Caco-2 (cell line): ENCODE results near the gene HK1. TPM values are rescaled to one million over a fixed set of nuclear protein-coding genes. Genes with fewer than 3 reads are reported as not detected.

ENCODE experiments used
- BruUV-seq: library from RNA; stranded (reverse); fragments of 400-500 nt; replicated peaks from 2 replicates; lab custom pipeline; 2021; lab: Mats Ljungman, UMichigan
- CTCF ChIA-PET: fragments of 300-600 bp; sonication (Branson Sonifier 250); formaldehyde crosslinking; loops from one replicate; lab custom pipeline; 2022; ENCODE audit warnings: antibody characterized with exemption; lab: Charles Lee
- POLR2A ChIA-PET: fragments of 300-600 bp; sonication (Branson Sonifier 250); formaldehyde crosslinking; loops from one replicate; lab custom pipeline; 2022; ENCODE audit warnings: antibody characterized with exemption; lab: Charles Lee
- DNase-seq, 2 experiments: peaks; one replicate each; pipeline versions ENCODE4 v3.0.0 to v3.0.0-alpha.2; 2020 to 2022
- H3K27me3 ChIP-seq: replicated peaks from 2 replicates; pipeline ENCODE4 v1.6.0; 2011; ENCODE audit warnings: low read length; ENCODE audit not compliant: control insufficient read depth, insufficient read depth
- H3K36me3 ChIP-seq: 2 replicates; pipeline ENCODE4 v1.5.1; 2011; ENCODE audit warnings: low read length; ENCODE audit not compliant: control insufficient read depth, insufficient read depth
- H3K4me1 ChIP-seq: fragments of 250-450 bp; sonication (Bioruptor Pico); 2 replicates; pipeline ENCODE4 v1.5.1; 2020; ENCODE audit warnings: mild to moderate bottlenecking
- H3K4me3 ChIP-seq: 2 replicates; pipeline ENCODE4 v1.5.1; 2011; ENCODE audit warnings: low read depth, mild to moderate bottlenecking, control low read depth, low read length
- H3K9me3 ChIP-seq: fragments of 250-450 bp; sonication (Bioruptor Pico); 2 replicates; pipeline ENCODE4 v1.5.1; 2020; ENCODE audit warnings: mild to moderate bottlenecking, moderate library complexity
- H3K27ac Mint-ChIP-seq: one replicate; pipeline ENCODE4 v1.8.0; 2022; ENCODE audit warnings: mixed read lengths; ENCODE audit not compliant: unreplicated experiment
- H3K27me3 Mint-ChIP-seq: one replicate; pipeline ENCODE4 v1.8.0; 2022; ENCODE audit warnings: mixed read lengths; ENCODE audit not compliant: insufficient read depth, unreplicated experiment
- H3K36me3 Mint-ChIP-seq: one replicate; pipeline ENCODE4 v1.8.0; 2022; ENCODE audit warnings: mild to moderate bottlenecking, mixed read lengths; ENCODE audit not compliant: insufficient read depth, unreplicated experiment
- H3K4me1 Mint-ChIP-seq: one replicate; pipeline ENCODE4 v1.8.0; 2022; ENCODE audit warnings: low read depth, mixed read lengths; ENCODE audit not compliant: unreplicated experiment
- H3K4me3 Mint-ChIP-seq: one replicate; pipeline ENCODE4 v1.8.0; 2022; ENCODE audit warnings: mild to moderate bottlenecking, moderate library complexity, mixed read lengths; ENCODE audit not compliant: unreplicated experiment
- H3K9me3 Mint-ChIP-seq: one replicate; pipeline ENCODE4 v1.8.0; 2022; ENCODE audit warnings: mixed read lengths; ENCODE audit not compliant: unreplicated experiment
- intact Hi-C: fragments of 100-400 bp; cut with micrococcal nuclease; formaldehyde crosslinking; loops from one replicate; pipeline ENCODE4 v1.10.0; 2022; ENCODE audit not compliant: unreplicated experiment
- total RNA-seq: library from RNA; stranded (reverse); gene quantifications from 2 replicates; pipeline ENCODE4 v1.2.3, GENCODE V29; 2022
- TF ChIP-seq, protein P1 (sequence below), 2 experiments: fragments of 200-600 bp in 1 of 2; IDR thresholded peaks; 1 replicate in 1 of 2; 2 replicates in 1 of 2; pipeline versions ENCODE4 v1.5.1 to v1.8.0; 2011 to 2022; ENCODE audit warnings: antibody characterized with exemption in 1 of 2, control low read depth in 1 of 2, inconsistent platforms in 1 of 2, low read depth in 1 of 2, low read length in 1 of 2, mild to moderate bottlenecking in 1 of 2, moderate library complexity in 1 of 2; ENCODE audit not compliant: insufficient read depth in 1 of 2, severe bottlenecking in 1 of 2, unreplicated experiment in 1 of 2

HK1 gene
- total RNA-seq, 1 experiment from 2014 or later = 35.4 TPM

DNA sequence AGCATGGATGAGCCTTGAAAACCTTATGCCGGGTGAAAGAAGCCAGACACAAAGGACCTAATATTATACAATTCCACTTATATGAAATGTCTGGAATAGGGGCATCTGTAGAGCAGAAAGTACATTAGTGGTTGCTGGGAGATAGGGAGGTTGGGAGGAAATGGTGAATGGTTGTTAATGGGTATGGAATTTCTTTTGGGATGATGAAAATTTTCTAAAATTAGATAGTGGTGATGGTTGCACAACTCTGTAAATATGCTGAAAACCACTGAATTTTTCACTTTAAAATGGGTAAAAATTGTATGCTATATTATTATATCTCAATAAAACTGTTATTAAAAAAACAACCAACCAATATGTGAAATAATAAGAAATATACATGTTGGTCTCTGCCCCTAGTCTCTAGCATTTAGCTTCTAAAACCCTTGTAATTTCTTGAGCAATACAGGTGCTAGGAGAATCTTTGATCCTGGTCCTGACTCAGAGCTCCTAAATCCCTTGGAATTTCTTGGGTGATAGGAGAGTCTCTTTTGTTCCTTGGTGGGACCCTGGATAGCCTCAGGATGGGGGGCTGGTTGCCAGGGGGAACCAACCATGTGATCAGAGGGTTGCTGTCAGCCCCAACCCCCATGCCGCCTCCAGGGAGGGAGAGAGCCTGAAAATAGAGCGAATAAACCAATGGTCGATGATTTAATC is 74.4 kb downstream of the HK1 start:
- Histone ChIP-seq H3K4me3 (no peak overlapping the region), H3K27me3 (no peaks in the 10 kb centered on the region), H3K36me3 (no peaks in the 10 kb centered on the region), H3K9me3 (0 out of 2 replicates have a peak, but pooled peaks cover 2% of the 10 kb centered on the region), H3K4me1 (peaks cover 15% of the 10 kb centered on the region)
- peaks cover 8% of the 10 kb centered on the region for H3K36me3 Mint-ChIP-seq
- H3K4me3 Mint-ChIP-seq = peak overlapping the region; percentile 16
- H3K4me1 Mint-ChIP-seq = peaks cover 29% of the 10 kb centered on the region
- intact Hi-C loops = loop anchor here (1.0 kb wide), 2 partner anchors 8 to 19 kb away; no protein-coding TSS in a partner anchor
- no TSS peak for BruUV-seq
- H3K27ac Mint-ChIP-seq = peak overlapping the region; percentile 93
- ChIA-PET CTCF (interaction anchor here (1.2 to 1.5 kb wide), 3 partner anchors 12 to 56 kb away, joined by 4 to 6 read pairs (median 5); no protein-coding TSS in a partner anchor), POLR2A (interaction anchor here (0.6 kb wide), 1 partner anchor 10 kb away, joined by 3 read pairs; no protein-coding TSS in a partner anchor)
- H3K9me3 Mint-ChIP-seq = no peaks in the 10 kb centered on the region
- DNase-seq = peak in 1 of 2 experiments; percentile 61
- TF ChIP-seq, protein P1, sequence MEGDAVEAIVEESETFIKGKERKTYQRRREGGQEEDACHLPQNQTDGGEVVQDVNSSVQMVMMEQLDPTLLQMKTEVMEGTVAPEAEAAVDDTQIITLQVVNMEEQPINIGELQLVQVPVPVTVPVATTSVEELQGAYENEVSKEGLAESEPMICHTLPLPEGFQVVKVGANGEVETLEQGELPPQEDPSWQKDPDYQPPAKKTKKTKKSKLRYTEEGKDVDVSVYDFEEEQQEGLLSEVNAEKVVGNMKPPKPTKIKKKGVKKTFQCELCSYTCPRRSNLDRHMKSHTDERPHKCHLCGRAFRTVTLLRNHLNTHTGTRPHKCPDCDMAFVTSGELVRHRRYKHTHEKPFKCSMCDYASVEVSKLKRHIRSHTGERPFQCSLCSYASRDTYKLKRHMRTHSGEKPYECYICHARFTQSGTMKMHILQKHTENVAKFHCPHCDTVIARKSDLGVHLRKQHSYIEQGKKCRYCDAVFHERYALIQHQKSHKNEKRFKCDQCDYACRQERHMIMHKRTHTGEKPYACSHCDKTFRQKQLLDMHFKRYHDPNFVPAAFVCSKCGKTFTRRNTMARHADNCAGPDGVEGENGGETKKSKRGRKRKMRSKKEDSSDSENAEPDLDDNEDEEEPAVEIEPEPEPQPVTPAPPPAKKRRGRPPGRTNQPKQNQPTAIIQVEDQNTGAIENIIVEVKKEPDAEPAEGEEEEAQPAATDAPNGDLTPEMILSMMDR (IDR thresholded peaks at IDR 0.05; ENCODE audit: insufficient read depth in 1 of 2, low read depth in 1 of 2, low read length in 1 of 2, severe bottlenecking in 1 of 2, unreplicated experiment in 1 of 2) = no peak
- no peaks in the 10 kb centered on the region for H3K27me3 Mint-ChIP-seq

DNA sequence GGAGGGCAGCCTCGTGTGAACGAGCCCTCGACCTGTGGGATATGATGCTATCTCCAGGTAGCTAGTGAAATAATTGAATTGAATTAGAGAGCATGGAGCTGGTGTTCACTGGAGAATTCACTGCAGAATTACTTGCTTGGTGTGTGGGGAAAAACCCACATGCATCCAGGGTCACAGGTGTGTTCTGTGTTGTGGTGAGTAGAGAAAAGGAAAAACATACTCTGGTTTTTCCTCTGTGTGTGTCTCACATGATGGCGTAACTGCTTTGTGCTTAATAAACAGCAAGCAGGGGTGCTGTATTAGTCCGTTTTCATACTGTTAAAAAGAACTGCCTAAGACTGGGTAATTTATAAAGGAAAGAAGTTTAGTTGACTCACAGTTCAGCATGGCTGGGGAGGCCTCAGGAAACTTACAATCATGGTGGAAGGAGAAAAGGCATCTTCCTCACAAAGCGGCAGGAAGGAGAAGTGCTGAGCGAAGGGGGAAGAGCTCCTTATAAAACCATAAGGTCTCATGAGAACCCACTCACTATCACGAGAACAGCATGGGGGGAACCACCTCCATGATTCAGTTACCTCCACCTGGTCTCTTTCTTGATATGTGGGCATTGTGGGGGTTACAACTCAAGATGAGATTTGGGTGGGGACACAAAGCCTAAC is 75.8 kb downstream of the HK1 start:
- Histone ChIP-seq H3K9me3 (0 out of 2 replicates have a peak, but pooled peaks cover 2% of the 10 kb centered on the region), H3K4me3 (no peak overlapping the region), H3K36me3 (no peaks in the 10 kb centered on the region), H3K4me1 (peaks cover 15% of the 10 kb centered on the region), H3K27me3 (no peaks in the 10 kb centered on the region)
- POLR2A ChIA-PET = interaction anchor here (0.6 kb wide), 1 partner anchor 1610 kb away, joined by 3 read pairs; no protein-coding TSS in a partner anchor
- intact Hi-C loops = loop anchor here (1.0 kb wide), 1 partner anchor 21 kb away; no protein-coding TSS in a partner anchor
- H3K4me1 Mint-ChIP-seq = peaks cover 22% of the 10 kb centered on the region
- H3K4me3 Mint-ChIP-seq = no peak overlapping the region
- no peaks in the 10 kb centered on the region for H3K9me3 Mint-ChIP-seq
- peak overlapping the region; percentile 93 for H3K27ac Mint-ChIP-seq
- peaks cover 8% of the 10 kb centered on the region for H3K36me3 Mint-ChIP-seq
- H3K27me3 Mint-ChIP-seq = no peaks in the 10 kb centered on the region
- TF ChIP-seq, protein P1 (IDR thresholded peaks at IDR 0.05; ENCODE audit: insufficient read depth in 1 of 2, low read depth in 1 of 2, low read length in 1 of 2, severe bottlenecking in 1 of 2, unreplicated experiment in 1 of 2) = no peak
- DNase-seq = no peak
- BruUV-seq = no TSS peak
- CTCF ChIA-PET = interaction anchor here (0.6 to 1.5 kb wide), 3 partner anchors 21 to 118 kb away, joined by 5 to 6 read pairs (median 6); no protein-coding TSS in a partner anchor

DNA sequence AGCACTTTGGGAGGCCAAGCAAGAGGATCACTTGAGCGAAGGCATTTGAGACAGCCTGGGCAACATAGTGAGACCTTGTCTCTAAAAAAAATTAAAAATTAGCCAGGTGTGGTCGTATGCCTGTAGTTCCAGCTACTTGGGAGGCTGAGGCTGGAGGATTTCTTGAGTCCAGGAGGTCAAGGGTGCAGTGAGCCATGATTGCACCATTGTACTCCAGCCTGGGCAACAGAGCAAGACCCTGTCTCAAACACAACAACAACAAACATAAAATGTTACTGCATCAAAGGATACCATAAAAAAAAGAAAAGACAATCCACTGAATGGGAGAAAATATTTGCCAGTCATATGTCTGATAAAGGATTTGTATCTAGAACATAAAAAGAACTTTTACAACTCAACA is 77.9 kb downstream of the HK1 start:
- Histone ChIP-seq H3K36me3 (no peaks in the 10 kb centered on the region), H3K27me3 (no peaks in the 10 kb centered on the region), H3K4me3 (no peak overlapping the region), H3K9me3 (0 out of 2 replicates have a peak, but pooled peaks cover 2% of the 10 kb centered on the region), H3K4me1 (peaks cover 25% of the 10 kb centered on the region)
- no peaks in the 10 kb centered on the region for H3K36me3 Mint-ChIP-seq
- no peak for DNase-seq
- TF ChIP-seq, protein P1 (IDR thresholded peaks at IDR 0.05; ENCODE audit: insufficient read depth in 1 of 2, low read depth in 1 of 2, low read length in 1 of 2, severe bottlenecking in 1 of 2, unreplicated experiment in 1 of 2) = no peak
- ChIA-PET POLR2A (no interaction called here), CTCF (no interaction called here)
- intact Hi-C loops = no loop called here
- H3K4me3 Mint-ChIP-seq = no peak overlapping the region
- no peak overlapping the region for H3K27ac Mint-ChIP-seq
- H3K27me3 Mint-ChIP-seq = no peaks in the 10 kb centered on the region
- no TSS peak for BruUV-seq
- peaks cover 30% of the 10 kb centered on the region for H3K4me1 Mint-ChIP-seq
- H3K9me3 Mint-ChIP-seq = no peaks in the 10 kb centered on the region
